ENCODE measurements around the gene TBC1D2.

The TBC1D2 gene

GRCh38 chr9:98215821-98216220 lies 39.6 kb downstream of the TBC1D2 start:
- DNase-seq (ENCODE audit: low spot score) = no peak

GRCh38 chr9:98215271-98215670 lies 40.2 kb downstream of the TBC1D2 start:
- no peak for DNase-seq (ENCODE audit: low spot score)

DNA sequence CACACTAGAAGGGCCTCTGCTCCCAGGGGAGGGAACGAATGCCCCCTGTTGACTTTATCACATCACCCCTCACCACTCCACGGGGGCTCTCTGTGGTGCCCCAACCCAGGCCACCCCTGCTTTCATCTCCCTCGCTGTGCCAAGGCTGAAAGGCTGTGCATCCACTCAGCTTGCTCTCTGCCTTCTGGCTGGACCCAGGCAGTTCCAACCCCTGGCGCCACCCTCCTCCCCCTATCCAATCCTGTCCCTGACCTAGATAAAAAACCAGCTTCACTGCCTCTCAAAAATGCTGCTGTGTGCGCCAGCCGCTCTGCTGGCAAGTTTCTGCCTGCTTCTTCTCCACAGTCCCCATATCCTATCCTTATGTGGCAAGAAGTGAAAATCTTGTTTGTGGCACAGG lies 40.6 kb downstream of the TBC1D2 start:
- DNase-seq (ENCODE audit: low spot score) = peak; percentile 39

- DNase-seq (ENCODE audit: low spot score) = no peak
These were observed 44.2 kb downstream of the TBC1D2 start for GRCh38 chr9:98211260-98211659.

GRCh38 chr9:98210435-98210834 lies 45.0 kb downstream of the TBC1D2 start:
- no peak for DNase-seq (ENCODE audit: low spot score)

DNA sequence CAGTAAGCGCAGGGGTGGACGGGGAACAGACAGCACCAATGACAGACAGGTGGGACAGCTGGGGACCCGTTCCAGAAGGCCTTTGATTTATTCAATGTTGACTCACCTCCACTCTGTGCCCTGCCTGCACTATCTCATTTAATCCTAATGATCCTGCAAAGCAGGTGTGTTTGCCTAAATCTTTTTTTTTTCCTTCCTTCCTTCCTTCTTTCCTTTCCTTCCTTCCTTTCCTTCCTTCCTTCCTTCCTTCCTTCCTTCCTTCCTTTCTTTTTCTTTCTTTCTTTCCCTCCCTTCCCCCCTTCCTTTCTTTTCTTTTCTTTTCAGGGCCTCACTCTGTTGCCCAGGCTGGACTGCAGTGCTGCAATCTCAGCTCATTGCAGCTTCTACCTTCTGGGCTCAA lies 45.9 kb downstream of the TBC1D2 start:
- DNase-seq (ENCODE audit: low spot score) = no peak

DNA sequence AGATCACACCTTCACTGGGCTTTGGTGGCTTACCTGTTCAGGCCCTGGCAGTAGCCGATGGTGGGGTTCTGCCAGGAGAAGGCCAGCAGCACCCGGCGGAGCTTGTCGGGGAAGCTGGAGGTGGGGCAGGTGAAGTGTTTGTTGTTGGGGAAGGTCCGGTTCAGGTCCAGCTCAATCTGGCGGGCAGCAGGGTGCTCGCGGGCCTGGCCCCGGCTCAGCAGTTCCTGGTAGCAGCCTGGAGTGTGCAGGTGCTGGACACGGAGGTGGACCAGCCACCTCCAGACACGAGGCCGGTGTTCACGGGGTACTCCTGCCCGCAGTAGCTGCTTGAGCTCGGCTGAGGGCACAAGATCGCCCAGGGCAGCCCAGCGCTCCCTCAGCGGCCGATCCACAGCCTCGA lies 46.8 kb downstream of the TBC1D2 start:
- no peak for DNase-seq (ENCODE audit: low spot score)

DNA sequence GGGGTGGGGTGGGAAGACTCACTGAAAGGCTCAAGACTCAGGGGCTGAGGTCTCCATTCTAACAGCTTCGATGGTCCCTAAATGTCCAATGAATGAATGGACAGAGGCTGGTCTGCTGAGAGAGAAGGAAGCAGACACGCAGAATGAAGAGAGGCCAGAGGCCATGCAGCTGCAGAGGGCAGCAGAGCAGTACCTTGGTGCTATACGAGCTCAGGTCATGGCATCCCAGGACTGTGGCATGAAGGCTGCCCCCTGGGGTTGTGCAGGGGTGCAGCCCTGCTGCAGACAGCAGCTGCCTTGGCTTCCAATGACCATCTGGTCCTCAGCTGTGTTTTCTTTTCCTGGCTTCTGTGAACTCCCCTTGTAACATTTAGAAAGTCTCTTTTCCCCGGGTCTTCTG lies 47.8 kb downstream of the TBC1D2 start:
- no peak for DNase-seq (ENCODE audit: low spot score)

- DNase-seq (ENCODE audit: low spot score) = no peak
These were observed 48.7 kb downstream of the TBC1D2 start for GRCh38 chr9:98206754-98207153.

DNA sequence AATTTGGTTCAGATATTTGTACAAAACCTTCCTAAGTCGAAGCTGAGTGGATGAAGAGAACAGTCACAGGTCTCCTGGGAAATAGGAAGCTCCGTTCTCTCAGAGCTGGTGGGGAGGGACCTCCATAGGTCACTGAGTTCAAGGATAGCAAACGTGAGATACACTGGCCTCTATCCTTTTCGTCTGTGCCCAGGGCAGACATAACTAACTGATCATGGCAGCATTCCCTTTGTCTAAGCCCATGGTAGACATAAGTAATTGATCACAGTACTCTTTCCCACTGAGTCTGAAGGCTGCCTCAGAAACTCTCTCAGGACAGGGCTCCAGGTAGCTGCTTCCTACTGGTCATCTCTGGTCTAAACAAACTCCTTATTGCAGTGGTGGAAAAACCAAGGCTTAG lies 50.8 kb downstream of the TBC1D2 start:
- no peak for DNase-seq (ENCODE audit: low spot score)

GRCh38 chr9:98203153-98203552 lies 52.3 kb downstream of the TBC1D2 start:
- DNase-seq (ENCODE audit: low spot score) = no peak

DNA sequence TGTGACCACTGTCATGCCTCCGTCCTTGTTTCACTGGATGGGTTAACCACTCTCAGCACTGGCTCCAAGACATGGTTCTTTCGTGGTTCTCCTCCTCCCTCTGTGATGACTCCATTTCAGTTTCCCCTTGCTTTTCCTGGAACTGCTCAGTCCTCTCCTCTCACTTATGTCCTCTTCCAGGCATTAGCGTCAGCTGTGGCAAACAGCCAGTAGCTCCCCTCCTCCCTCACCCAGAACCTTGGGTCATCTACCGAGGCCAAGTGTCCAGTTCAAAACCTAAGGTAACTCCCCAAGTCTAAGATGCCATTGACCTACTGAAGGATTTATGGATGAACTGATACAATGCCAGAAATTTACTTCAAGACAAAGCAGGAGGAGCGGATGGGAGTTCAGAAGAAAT lies 53.2 kb downstream of the TBC1D2 start:
- DNase-seq (ENCODE audit: low spot score) = no peak

- DNase-seq (ENCODE audit: low spot score) = no peak
These were observed 53.7 kb downstream of the TBC1D2 start for GRCh38 chr9:98201749-98202148.

GRCh38 chr9:98201102-98201501 lies 54.3 kb downstream of the TBC1D2 start:
- no peak for DNase-seq (ENCODE audit: low spot score)

GRCh38 chr9:98199388-98200033 lies 55.9 kb downstream of the TBC1D2 start:
- DNase-seq (ENCODE audit: low spot score) = no peak

DNA sequence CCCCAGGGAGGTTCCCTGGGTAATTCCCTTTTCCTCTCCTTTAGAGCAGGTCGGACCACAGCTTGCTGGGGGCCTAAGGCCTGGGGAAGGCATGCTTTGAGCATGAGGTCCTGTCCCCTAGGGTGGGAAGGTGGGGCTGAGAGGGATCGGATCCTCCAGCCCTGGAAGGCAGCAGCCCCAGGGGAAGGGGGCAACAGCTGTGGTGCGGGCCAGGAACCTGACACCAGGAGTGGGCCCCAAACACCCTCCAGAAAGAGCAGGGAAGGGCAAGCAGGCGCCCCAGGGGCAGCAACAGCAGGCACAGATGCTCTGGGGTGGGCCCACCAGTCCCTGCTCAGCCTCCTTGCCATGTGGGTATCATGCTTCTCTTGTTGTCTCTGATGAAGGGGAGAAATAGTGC lies 59.8 kb downstream of the TBC1D2 start:
- no peak for DNase-seq (ENCODE audit: low spot score)

DNA sequence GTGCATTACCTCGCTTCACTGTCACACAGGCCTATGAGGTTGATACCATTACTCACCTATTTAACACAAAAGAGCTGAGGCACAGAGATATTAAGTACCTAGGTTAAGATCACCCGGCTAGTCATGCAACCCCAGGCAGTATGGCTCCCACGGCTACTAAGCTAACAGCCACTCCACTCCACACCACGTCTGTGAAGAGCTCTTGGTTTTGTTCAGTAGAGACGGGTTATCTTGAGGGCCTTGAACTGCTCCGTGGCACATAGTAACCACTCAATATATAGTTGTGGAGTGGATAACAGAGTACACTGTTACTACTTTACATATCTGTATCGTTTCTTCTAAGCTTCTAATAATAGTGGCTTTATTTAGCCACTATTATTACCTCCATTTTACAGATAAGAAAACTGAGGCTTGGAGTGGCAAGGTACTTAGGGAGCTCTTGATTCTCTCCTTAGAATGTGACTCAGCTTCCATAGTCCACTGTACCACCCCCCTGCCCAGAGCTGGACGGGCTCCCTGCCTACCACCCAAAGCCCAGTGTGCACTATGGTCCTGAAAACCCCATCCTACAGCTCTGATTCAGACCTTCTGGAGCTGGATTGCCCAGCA lies 62.0 kb downstream of the TBC1D2 start:
- no peak for DNase-seq (ENCODE audit: low spot score)

DNA sequence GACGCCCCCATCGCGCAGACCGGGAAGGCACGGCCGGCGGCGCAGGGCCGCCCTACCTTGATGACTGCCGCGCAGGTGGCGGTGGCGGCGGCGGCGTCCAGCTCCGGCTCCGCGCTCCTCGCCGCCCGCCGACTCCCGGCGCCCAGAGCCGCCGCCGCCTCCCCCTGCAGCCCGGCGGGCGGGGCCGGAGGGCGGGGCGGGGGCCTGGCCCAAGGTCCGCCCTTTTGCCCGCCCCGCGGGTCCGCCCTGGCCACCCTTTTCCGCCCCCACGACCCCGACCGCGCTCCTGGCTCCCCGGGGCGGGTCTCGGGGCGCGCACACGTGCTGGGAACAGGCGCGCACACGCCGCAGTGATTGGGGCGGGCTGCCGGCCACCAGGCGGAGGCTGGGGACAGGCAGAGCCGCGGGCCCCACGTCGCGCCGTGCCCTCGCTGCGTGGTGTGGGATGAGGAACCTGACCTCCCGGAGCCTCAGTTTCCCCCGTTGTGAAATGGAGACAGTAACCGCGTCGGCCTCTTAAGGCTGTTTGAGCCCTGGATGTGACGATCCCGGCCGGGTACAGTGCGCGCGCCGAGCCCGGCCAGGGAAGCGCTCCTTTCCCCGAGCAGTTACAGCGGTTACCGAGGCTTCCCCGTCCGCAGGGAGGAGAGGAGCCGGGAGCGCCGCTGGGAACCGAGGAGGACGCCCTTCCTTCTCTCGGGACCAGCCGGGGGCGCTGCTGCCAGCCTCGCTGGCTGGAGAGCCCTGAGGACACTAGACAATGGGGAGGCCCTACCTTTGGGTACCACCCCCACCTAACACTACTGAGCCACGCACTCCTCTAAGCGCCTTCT lies 62.7 kb downstream of the TBC1D2 start, which contains the start of gene CORO2A:
Gene CORO2A, minus strand, starts transcription at position 135 of the 833 bp plus-strand sequence. CDS start 34,977 bp downstream, outside the sequence.
- DNase-seq (ENCODE audit: low spot score) = peak; percentile 83

GRCh38 chr9:98191671-98192502 lies 63.6 kb downstream of the TBC1D2 start:
- DNase-seq (ENCODE audit: low spot score) = peak; percentile 50

DNA sequence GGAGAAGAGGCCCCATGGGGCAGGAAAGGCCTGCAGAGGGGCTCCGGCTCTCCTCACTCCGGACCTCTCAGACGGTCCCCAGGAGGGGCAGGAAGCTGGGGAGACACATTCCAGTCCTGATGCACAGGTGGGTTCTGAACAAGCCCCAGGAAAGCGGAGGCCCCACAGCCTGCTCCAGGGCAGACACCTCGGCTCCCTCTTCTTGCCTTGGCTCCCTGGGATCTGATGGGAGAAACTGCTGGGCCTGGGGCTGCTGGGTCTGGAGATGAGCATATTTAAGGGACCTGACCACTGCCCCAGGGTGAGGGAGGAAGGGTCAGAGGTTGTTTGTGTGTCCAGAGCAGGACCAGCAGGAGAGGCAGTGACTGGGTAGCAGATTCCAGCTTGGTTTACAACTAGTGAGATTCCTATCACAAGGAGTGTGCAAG lies 64.3 kb downstream of the TBC1D2 start:
- no peak for DNase-seq (ENCODE audit: low spot score)

DNA sequence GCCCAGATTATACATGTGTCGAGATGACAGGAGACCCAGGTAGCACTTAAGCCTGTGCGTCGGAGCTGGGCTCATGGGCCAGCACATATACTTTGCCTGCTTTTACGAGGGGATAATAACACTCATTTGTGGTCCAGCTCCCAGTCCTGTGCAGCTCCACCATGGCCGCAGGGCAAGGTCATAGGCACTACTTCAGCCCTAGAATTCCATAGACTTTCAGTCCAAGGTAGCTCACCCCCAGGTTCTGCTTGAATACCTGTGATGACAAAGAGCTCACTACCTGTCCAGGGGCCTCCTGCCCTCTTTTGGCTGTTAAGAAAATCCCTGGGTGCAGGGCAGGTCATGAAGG lies 64.7 kb downstream of the TBC1D2 start:
- no peak for DNase-seq (ENCODE audit: low spot score)

DNA sequence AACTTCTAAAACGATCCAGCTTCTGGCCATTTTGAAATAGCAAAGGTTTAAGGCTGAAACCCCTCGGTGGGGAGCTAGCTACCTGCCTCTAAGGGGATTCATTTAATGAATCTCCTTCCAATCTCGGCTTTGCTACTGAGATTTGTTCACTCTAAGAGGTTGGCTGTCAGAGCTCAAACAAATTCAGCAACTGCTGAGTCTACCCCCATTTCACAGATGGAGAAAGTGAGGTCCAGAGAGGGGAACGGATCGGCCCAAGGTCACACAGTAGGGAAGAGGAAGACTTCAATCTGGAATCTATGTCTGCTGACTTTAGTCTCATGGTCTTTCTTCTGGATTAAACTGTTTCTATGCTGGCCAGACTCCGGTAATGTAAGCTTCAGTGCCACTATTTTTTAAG lies 66.0 kb downstream of the TBC1D2 start:
- no peak for DNase-seq (ENCODE audit: low spot score)

All from cerebellar cortex (tissue), 1 donor.